HG03039 (cell line): ENCODE data around the gene AQP2.

ENCODE experiments used
- ATAC-seq: cut with Tn5 transposase; IDR thresholded peaks from one replicate; pipeline ENCODE4 v1.9.1; 2021; ENCODE audit warnings: mild to moderate bottlenecking, moderate library complexity; ENCODE audit not compliant: unreplicated experiment

The AQP2 gene

DNA sequence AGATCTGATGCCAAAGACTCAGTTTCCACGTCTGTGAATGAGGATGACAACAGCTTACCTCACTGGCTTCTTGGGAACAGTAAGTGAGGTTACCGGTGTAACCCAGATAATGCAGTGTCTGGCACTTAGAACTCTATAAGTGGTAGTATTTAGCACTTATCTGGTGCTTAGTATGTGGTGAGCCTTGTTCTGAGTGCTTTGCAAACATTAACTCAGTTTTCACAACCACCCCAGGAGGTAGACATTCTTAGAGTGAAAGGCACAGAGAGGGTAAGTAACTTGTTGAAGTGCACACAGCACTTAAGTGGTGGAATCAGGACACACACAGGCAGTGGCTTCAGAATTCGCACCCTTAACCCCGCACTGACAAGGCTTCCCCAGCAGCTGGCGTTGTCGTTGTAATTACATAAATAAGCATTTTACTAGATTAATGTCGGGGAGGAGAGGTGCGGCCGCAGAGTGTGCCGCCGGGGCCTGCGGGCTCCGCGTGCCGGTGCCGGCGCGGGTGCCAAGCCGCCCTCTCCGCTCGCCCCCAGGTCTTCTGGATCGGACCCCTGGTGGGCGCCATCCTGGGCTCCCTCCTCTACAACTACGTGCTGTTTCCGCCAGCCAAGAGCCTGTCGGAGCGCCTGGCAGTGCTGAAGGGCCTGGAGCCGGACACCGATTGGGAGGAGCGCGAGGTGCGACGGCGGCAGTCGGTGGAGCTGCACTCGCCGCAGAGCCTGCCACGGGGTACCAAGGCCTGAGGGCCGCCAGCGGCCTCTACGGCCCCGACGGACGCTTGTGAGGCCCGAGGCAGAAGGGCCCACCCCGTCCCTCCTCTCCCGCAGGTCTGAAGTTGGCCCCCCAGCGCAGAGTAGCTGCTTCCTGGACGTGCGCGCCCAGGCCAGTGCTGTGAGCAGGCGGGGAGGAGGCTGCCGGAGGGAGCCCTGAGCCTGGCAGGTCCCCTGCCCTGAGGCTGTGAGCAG is 4.6 kb downstream of the AQP2 start:
- no peak for ATAC-seq

DNA sequence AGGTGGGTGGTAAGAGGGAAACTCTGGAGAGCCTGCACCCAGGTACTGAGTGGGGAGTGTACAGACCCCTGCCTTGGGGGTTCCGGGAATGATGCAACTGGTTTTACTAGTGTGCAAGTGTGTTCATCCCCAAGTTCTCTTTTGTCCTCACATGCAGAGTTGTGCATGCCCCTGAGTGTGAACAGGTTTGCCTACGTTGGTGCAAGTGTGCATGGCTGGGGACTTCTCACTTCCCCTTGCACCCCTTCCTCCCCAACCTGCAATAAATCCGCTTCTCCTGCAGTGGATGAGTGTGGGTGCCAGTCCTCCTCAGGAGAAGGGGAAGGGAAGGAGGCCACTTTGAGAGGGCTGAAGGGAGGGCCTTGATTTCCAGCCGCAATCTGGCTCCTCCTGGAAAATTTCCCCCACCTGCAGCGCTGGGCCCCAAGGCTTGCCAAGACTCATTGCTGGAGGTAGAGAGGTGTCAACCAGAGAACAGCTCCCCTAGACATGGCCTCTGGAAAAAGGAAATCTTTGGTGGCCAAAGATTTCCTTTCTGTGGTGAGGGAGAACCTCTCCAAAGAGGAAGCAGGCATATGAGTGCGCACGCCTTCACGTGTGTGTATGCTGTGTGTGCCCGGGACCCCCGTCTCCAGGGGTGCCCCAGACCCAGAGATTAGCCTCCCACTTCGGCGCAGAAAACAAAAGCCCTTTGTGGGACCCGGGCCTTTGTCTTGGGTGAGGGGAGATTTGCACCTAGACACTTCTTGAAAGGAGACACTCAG is 5.5 kb downstream of the AQP2 start:
- no peak for ATAC-seq

GRCh38 chr12:49956663-49957569 is 6.4 kb downstream of the AQP2 start:
- no peak for ATAC-seq

DNA sequence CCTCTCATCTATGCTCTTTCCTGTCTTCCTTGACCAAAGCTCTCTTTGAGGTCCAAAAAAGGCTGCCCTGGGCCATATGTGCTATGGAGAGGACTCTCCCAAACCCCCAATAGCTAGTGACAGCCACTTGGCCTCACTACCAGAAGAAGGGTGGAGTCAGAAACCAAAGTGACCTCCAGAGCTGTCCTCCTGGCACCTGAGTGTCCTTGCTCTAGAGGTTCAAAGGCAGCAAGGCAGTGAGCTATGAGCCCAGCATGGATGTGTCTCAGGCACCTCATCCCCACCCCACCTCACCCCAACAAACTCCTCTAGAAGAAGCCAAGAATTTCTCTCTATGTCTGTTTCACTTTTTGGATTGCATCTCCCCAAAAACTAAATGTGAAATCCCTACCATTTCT is 7.0 kb downstream of the AQP2 start:
- no peak for ATAC-seq

DNA sequence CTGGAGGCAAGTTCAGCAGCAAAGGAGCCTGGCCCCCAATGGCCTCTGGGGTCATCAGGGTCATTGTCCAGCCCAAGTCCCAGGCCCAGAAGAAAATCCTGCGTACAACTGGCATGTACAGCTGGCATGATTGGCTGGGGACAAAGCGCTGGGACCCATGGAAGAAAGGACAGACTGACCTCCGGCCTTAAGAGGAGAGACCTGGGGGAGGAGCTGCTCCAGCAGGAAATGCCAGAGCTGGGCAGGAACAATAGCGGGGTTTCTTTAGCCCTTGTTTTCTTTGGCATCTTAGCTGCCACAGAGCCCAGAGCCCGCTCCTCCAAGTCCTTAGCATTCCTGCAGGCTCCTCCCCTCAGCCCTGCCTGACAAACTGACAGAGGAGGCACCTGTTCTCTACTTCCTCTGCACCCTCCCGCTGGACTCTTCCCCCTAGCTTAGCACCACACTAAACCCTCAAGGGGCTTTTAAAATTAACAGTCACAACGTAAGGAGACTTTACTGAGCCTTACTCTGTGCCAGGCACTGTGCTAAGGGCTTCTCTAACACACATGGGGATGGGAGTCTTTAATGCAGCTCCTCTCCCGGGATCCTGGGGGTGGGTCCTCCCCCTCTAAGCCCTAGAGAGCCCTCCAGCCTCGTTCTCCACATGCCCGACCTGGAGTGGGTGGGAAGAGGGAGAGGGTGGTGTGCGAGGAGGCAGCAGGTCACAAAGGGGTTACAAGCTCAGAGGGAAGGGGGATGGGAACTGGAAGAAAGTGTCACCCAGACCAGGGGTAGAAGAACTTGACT is 9.3 kb downstream of the AQP2 start:
- ATAC-seq = no peak

- ATAC-seq = no peak
Observed at GRCh38 chr12:49960474-49961110, 10.1 kb downstream of the AQP2 start.

DNA sequence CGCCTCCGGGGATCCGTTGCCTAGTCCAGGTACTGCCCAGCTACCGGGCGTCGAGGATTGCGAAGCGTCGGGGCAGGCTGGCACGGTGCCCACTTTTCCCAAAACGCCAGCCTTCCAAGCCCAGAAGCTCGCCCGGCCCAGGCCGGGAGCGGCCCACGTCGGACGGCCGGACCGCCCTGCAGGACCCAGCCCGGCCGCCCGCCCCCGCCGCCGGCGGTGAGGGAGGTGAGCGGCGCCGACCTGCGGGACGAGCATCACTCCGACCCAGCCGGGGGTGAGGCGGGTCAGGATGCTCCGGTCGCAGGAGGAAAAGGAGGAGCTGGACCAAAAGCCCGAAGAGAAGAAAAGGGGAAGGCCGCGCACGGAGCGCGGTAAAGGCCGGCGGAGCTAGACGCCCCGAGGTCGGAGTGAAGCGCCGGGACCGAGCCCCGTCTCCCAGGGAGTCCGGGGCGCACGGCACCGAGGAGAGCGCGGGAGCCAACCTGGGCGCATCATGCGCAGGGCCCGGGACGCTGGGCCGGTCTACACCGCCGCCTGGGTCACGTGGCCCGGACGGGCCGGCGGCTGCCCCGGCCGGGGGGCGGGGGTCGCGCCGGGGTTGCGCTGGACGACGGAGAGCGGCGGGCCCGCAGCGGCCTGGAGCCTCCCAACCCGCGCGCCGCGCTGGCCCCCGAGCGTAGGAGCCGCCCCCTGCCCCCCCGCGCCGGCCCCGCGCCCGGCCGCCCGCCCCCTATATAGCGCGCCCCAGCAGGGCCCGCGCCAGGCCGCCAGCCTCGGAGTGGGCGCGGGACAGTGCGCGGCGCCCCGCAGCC is 10.8 kb downstream of the AQP2 start, which contains the start of gene AQP5:
TSS of gene AQP5 (plus strand) at position 762 of the 812 bp plus-strand sequence. CDS start 146 bp downstream, outside the sequence.
- ATAC-seq = no peak

GRCh38 chr12:49961993-49962764 is 11.6 kb downstream of the AQP2 start:
- ATAC-seq = no peak

DNA sequence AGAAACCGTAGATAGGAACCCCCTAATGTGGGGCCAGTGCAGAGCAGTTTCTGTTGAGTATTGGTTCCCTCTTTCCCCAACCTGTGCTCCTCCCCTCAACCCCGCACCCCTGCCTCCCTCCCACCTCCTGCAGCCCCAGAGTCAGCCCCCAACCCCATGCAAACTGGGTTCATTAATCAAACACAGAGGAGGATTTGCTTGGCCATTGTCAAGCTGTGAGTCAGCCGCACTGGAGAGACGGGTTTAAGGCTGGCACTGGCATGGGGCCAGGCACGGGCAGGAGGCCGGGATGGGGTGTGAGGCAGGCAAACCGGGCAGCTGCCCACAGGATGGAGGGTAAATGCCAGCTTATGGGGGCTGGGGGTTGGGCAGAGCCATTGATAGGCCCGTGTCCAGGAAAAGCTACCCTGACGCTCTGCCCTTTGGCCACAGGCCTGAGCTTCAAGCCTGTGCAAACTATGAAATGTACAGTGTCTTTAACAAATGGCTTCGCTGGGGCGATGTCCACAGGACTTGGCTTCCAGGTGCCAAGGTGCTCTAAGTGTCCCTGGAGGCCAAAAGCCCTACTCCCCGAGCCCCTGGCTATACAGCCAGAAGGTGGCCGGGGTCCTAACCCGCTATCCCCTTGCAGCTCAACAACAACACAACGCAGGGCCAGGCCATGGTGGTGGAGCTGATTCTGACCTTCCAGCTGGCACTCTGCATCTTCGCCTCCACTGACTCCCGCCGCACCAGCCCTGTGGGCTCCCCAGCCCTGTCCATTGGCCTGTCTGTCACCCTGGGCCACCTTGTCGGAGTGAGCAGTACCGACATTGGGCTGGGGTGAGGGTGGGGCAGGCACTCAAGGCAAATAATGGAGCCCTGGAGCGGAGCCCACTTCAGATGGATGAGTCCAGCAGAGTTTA is 12.6 kb downstream of the AQP2 start:
- ATAC-seq = no peak

GRCh38 chr12:49963976-49964815 is 13.7 kb downstream of the AQP2 start:
- ATAC-seq = no peak

- ATAC-seq = no peak
Observed at GRCh38 chr12:49964849-49965624, 14.5 kb downstream of the AQP2 start.

GRCh38 chr12:49965836-49966235 is 15.3 kb downstream of the AQP2 start:
- ATAC-seq = no peak

GRCh38 chr12:49966511-49967041 is 16.0 kb downstream of the AQP2 start:
- ATAC-seq = no peak

GRCh38 chr12:49967042-49967776 is 16.7 kb downstream of the AQP2 start:
- ATAC-seq = peak; percentile 53
